Hepatocyte (in vitro differentiated cells): ENCODE results near the gene GTF2F2. TPM values are rescaled to one million over a fixed set of nuclear protein-coding genes. Genes with fewer than 3 reads are reported as not detected.
"Not testable (repeated sequence)": the region's sequence is repeated elsewhere in the genome, so short reads cannot be mapped to it uniquely, and the experiment has no call there.

Source experiments
- DNase-seq: peaks from one replicate; pipeline ENCODE4 v3.0.0-alpha.2; 2016; ENCODE audit warnings: low spot score
- H2AFZ ChIP-seq: fragments of 200-600 bp; sonication (generic); 2 replicates; pipeline ENCODE4 v1.6.0; 2016; ENCODE audit warnings: antibody characterized with exemption, mild to moderate bottlenecking
- H3K27ac ChIP-seq: fragments of 200-600 bp; sonication (generic); 2 replicates; pipeline ENCODE4 v1.5.1; 2016; ENCODE audit warnings: mild to moderate bottlenecking
- H3K27me3 ChIP-seq: fragments of 200-600 bp; sonication (generic); 2 replicates; pipeline ENCODE4 v1.6.1; 2016
- H3K36me3 ChIP-seq: fragments of 200-600 bp; sonication (generic); replicated peaks from 2 replicates; pipeline ENCODE4 v1.5.1; 2016; ENCODE audit warnings: low read depth; ENCODE audit not compliant: insufficient read depth
- H3K4me1 ChIP-seq: fragments of 200-600 bp; sonication (generic); 2 replicates; pipeline ENCODE4 v1.5.1; 2016; ENCODE audit warnings: mild to moderate bottlenecking, moderate library complexity; ENCODE audit not compliant: insufficient read depth
- H3K4me2 ChIP-seq: fragments of 200-600 bp; sonication (generic); 2 replicates; pipeline ENCODE4 v1.6.0; 2016
- H3K4me3 ChIP-seq: fragments of 200-600 bp; sonication (generic); 2 replicates; pipeline ENCODE4 v1.5.1; 2016; ENCODE audit warnings: mild to moderate bottlenecking
- H3K79me2 ChIP-seq: fragments of 200-600 bp; sonication (generic); 2 replicates; pipeline ENCODE4 v1.6.0; 2017; ENCODE audit warnings: mild to moderate bottlenecking
- H3K9me2 ChIP-seq: fragments of 200-600 bp; sonication (generic); replicated peaks from 2 replicates; pipeline ENCODE4 v1.6.0; 2017; ENCODE audit warnings: mild to moderate bottlenecking; ENCODE audit not compliant: insufficient read depth
- H3K9me3 ChIP-seq: fragments of 200-600 bp; sonication (generic); 2 replicates; pipeline ENCODE4 v1.5.1; 2016; ENCODE audit warnings: low read depth, mild to moderate bottlenecking
- H4K20me1 ChIP-seq: fragments of 200-600 bp; sonication (generic); 2 replicates; pipeline ENCODE4 v1.6.0; 2016; ENCODE audit warnings: mild to moderate bottlenecking; ENCODE audit not compliant: insufficient read depth, poor library complexity, severe bottlenecking
- EZH2 ChIP-seq: fragments of 200-600 bp; sonication (generic); IDR thresholded peaks from 2 replicates; pipeline ENCODE4 v1.6.1; 2016; ENCODE audit warnings: antibody characterized with exemption, mild to moderate bottlenecking, borderline replicate concordance
- EZH2phosphoT487 ChIP-seq: fragments of 200-600 bp; sonication (generic); IDR thresholded peaks from one replicate; pipeline ENCODE4 v1.6.1; 2018; ENCODE audit warnings: antibody characterized with exemption, mild to moderate bottlenecking, low read depth, moderate library complexity; ENCODE audit not compliant: unreplicated experiment, severe bottlenecking
- WGBS: methylation state at CpG from one replicate; pipeline ENCODE4 v1.1.6; 2016; ENCODE audit warnings: low lambda C conversion rate; ENCODE audit errors: missing lambda C conversion rate; 5-methylcytosine and 5-hydroxymethylcytosine counted together
- polyA plus RNA-seq: library from polyadenylated mRNA; unstranded; fragments of >200 nt; fragmentation: Nextera tagmentation; extraction: Ambion mirVana; gene quantifications from 2 replicates; pipeline ENCODE4 v1.2.1, GENCODE V29; 2016
- total RNA-seq: library from RNA; depleted of rRNA; stranded (reverse); fragments of >200 nt; gene quantifications from 2 replicates; pipeline ENCODE4 v1.2.3, GENCODE V29; 2014
- TF ChIP-seq, protein P1 (sequence below): fragments of 200-600 bp; sonication (generic); IDR thresholded peaks from 2 replicates; pipeline ENCODE4 v1.5.1; 2016; ENCODE audit warnings: antibody characterized with exemption, mild to moderate bottlenecking; ENCODE audit not compliant: poor library complexity

The GTF2F2 gene
- total and polyA plus RNA-seq, 2 experiments from 2014 or later, result 25.7 to 26.7 TPM

DNA sequence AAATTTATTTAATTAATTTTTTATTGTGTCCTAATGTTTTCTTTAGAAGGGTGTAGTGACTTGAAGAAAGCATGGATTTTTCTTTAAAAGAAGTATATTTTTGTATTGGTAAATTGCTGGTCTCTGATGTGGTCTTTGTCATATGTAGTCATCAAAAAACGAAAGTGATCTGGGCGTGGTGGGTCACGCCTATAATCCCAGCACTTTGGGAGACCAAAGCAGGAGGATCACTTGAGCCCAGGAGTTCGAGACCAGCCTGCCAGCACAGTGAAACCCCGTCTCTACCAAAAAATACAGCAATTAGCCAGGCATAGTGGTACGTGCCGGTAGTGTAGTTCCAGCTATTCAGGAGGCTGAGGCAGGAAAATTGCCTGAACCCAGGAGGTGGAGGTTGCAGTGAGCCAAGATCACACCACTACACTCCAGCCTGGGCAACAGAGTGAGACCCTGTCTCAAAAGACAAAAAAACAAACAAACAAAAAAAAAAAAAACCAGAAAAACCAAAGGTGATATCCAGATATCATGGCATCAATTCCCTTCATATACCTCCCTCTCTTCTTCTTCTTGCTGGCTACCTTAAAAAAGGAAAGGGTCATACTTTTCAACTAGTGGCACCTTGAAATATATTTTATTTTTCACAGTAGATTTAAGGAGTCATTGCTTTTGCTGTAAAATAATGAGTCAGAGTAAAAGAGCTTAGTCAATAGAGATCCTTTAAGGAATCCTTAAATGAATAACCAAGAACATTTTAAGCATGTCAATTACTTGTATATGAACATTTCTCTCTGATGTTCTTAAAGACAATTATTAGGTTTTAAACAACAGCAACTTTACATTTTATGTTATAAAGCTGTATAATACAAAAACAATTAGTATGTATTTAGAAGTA lies 60.6 kb downstream of the GTF2F2 start:
- Histone ChIP-seq H3K79me2 (peaks cover 16% of the 10 kb centered on the region), H3K9me3 (no peaks in the 10 kb centered on the region), H3K4me3 (no peak overlapping the region), H4K20me1 (no peaks in the 10 kb centered on the region), H3K27ac (no peak overlapping the region), H3K9me2 (no peaks in the 10 kb centered on the region), H2AFZ (no peak overlapping the region), H3K4me1 (peaks cover 10% of the 10 kb centered on the region), H3K36me3 (no peaks in the 10 kb centered on the region), H3K27me3 (no peaks in the 10 kb centered on the region), H3K4me2 (no peak overlapping the region)
- no peak for DNase-seq
- WGBS, result 97% methylated on average over 7 of the region's 7 CpGs
- TF ChIP-seq, protein P1, sequence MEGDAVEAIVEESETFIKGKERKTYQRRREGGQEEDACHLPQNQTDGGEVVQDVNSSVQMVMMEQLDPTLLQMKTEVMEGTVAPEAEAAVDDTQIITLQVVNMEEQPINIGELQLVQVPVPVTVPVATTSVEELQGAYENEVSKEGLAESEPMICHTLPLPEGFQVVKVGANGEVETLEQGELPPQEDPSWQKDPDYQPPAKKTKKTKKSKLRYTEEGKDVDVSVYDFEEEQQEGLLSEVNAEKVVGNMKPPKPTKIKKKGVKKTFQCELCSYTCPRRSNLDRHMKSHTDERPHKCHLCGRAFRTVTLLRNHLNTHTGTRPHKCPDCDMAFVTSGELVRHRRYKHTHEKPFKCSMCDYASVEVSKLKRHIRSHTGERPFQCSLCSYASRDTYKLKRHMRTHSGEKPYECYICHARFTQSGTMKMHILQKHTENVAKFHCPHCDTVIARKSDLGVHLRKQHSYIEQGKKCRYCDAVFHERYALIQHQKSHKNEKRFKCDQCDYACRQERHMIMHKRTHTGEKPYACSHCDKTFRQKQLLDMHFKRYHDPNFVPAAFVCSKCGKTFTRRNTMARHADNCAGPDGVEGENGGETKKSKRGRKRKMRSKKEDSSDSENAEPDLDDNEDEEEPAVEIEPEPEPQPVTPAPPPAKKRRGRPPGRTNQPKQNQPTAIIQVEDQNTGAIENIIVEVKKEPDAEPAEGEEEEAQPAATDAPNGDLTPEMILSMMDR, result no peak
- TF ChIP-seq EZH2 (no peak), EZH2phosphoT487 (no peak)

- H4K20me1 ChIP-seq, result no peaks in the 10 kb centered on the region
- no peak for DNase-seq
- no peak overlapping the region for H2AFZ ChIP-seq
- WGBS, result 98% methylated on average over 5 of the region's 5 CpGs
- H3K79me2 ChIP-seq, result peaks cover 10% of the 10 kb centered on the region
- H3K9me2 ChIP-seq, result no peaks in the 10 kb centered on the region
- no peaks in the 10 kb centered on the region for H3K9me3 ChIP-seq
- no peaks in the 10 kb centered on the region for H3K4me1 ChIP-seq
- TF ChIP-seq EZH2, result no peak
- TF ChIP-seq, protein P1, result no peak
- H3K4me2 ChIP-seq, result no peak overlapping the region
- no peaks in the 10 kb centered on the region for H3K27me3 ChIP-seq
- H3K27ac ChIP-seq, result no peak overlapping the region
- no peak overlapping the region for H3K4me3 ChIP-seq
- no peaks in the 10 kb centered on the region for H3K36me3 ChIP-seq
Measured at GRCh38 chr13:45184693-45185092, 64.4 kb downstream of the GTF2F2 start.

GRCh38 chr13:45185286-45185685 lies 65.0 kb downstream of the GTF2F2 start:
- H3K79me2 ChIP-seq, result peaks cover 7% of the 10 kb centered on the region
- no peaks in the 10 kb centered on the region for H3K36me3 ChIP-seq
- H2AFZ ChIP-seq, result no peak overlapping the region
- H3K9me2 ChIP-seq, result no peaks in the 10 kb centered on the region
- H4K20me1 ChIP-seq, result no peaks in the 10 kb centered on the region
- DNase-seq, result no peak
- no peak overlapping the region for H3K4me2 ChIP-seq
- no peak for TF ChIP-seq EZH2phosphoT487
- TF ChIP-seq, protein P1, result no peak
- no peak for TF ChIP-seq EZH2
- no peak overlapping the region for H3K27ac ChIP-seq
- H3K9me3 ChIP-seq, result no peaks in the 10 kb centered on the region
- H3K27me3 ChIP-seq, result no peaks in the 10 kb centered on the region
- 92% methylated on average over 2 of the region's 2 CpGs for WGBS
- H3K4me3 ChIP-seq, result no peak overlapping the region
- no peaks in the 10 kb centered on the region for H3K4me1 ChIP-seq

GRCh38 chr13:45189077-45189476 lies 68.8 kb downstream of the GTF2F2 start:
- not testable (repeated sequence) for DNase-seq, H3K4me2 ChIP-seq, H3K4me3 ChIP-seq, H3K79me2 ChIP-seq, H3K9me2 ChIP-seq, H3K27me3 ChIP-seq, H2AFZ ChIP-seq, H4K20me1 ChIP-seq, H3K27ac ChIP-seq, H3K4me1 ChIP-seq, H3K9me3 ChIP-seq, H3K36me3 ChIP-seq
- WGBS, result 98% methylated on average over 4 of the region's 4 CpGs

DNA sequence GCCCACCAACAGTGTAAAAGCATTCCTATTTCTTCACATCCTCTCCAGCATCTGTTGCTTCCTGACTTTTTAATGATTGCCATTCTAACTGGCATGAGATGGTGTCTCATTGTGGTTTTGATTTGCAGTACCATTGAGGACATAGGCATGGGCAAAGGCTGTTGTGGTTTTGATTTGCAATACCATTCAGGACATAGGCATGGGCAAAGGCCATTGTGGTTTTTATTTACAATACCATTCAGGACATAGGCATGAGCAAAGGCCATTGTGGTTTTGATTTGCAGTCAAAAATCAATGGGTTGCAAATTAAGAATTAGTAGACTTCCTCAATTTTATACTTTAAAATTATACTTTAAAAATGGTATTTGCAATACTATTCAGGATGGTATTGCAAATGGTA lies 69.2 kb downstream of the GTF2F2 start:
- not testable (repeated sequence) for H4K20me1 ChIP-seq, H2AFZ ChIP-seq, H3K4me1 ChIP-seq, H3K4me2 ChIP-seq, H3K9me3 ChIP-seq, H3K4me3 ChIP-seq, H3K27me3 ChIP-seq, H3K9me2 ChIP-seq, H3K27ac ChIP-seq, DNase-seq, H3K79me2 ChIP-seq, H3K36me3 ChIP-seq
